CD14-positive monocyte (primary cell): Measurements from ENCODE around the gene EXOC4. TPM values are rescaled to one million over a fixed set of nuclear protein-coding genes. Genes with fewer than 3 reads are reported as not detected.

Experiments used
- DNase-seq, 3 donors: peaks; one replicate each; pipeline ENCODE4 v3.0.0-alpha.2; 2011 to 2022
- H2AFZ ChIP-seq: 2 replicates; pipeline ENCODE4 v1.6.0; 2012; ENCODE audit warnings: mild to moderate bottlenecking, low read depth, low read length, inconsistent platforms; ENCODE audit not compliant: insufficient read depth, poor library complexity, severe bottlenecking
- H3K27ac ChIP-seq, 2 donors: 1 replicate in 1 of 2; 2 replicates in 1 of 2; pipeline ENCODE4 v1.5.1; 2012 to 2013; ENCODE audit warnings: low read length in 2 of 2, control low read depth in 1 of 2, inconsistent platforms in 1 of 2, low read depth in 1 of 2, mild to moderate bottlenecking in 1 of 2
- H3K27me3 ChIP-seq, 2 donors: one replicate each; pipeline versions ENCODE4 v1.6.0 to v1.6.1; 2011 to 2013; ENCODE audit warnings: low read length in 2 of 2; ENCODE audit not compliant: control insufficient read depth in 2 of 2, insufficient read depth in 2 of 2
- H3K36me3 ChIP-seq, 2 donors: replicated peaks in 1 of 2; 1 replicate in 1 of 2; 2 replicates in 1 of 2; pipeline versions ENCODE4 v1.5.1 to v1.6.1; 2012 to 2013; ENCODE audit warnings: low read length in 2 of 2, control low read depth in 1 of 2, inconsistent platforms in 1 of 2, mild to moderate bottlenecking in 1 of 2; ENCODE audit not compliant: insufficient read depth in 2 of 2, control insufficient read depth in 1 of 2
- H3K4me1 ChIP-seq, 2 donors: 1 replicate in 1 of 2; 2 replicates in 1 of 2; pipeline versions ENCODE4 v1.5.1 to v1.6.1; 2012 to 2013; ENCODE audit warnings: low read length in 2 of 2, control low read depth in 1 of 2, inconsistent platforms in 1 of 2, mild to moderate bottlenecking in 1 of 2, moderate library complexity in 1 of 2; ENCODE audit not compliant: insufficient read depth in 2 of 2, control insufficient read depth in 1 of 2
- H3K4me2 ChIP-seq: replicated peaks from 2 replicates; pipeline ENCODE3; 2012; ENCODE audit warnings: low read length, moderate library complexity, mild to moderate bottlenecking; ENCODE audit not compliant: poor library complexity, severe bottlenecking; ENCODE audit errors: extremely low read depth
- H3K4me3 ChIP-seq, 3 experiments: fragments of 200-600 bp in 1 of 3; sonication (generic) in 1 of 3; replicated peaks in 1 of 3; 1 replicate in 2 of 3; 2 replicates in 1 of 3; pipeline ENCODE4 v1.5.1; 2011 to 2013; ENCODE audit warnings: low read length in 3 of 3, mild to moderate bottlenecking in 3 of 3, control low read depth in 2 of 3, low read depth in 2 of 3, inconsistent platforms in 1 of 3, moderate library complexity in 1 of 3
- H3K79me2 ChIP-seq: 2 replicates; pipeline ENCODE4 v1.6.0; 2012; ENCODE audit warnings: mild to moderate bottlenecking, control low read depth, inconsistent platforms, low read length, moderate library complexity; ENCODE audit not compliant: insufficient read depth
- H3K9ac ChIP-seq: 2 replicates; pipeline ENCODE4 v1.6.0; 2017; ENCODE audit warnings: low read length, mild to moderate bottlenecking; ENCODE audit not compliant: insufficient read depth, poor library complexity, severe bottlenecking
- H3K9me3 ChIP-seq, 2 donors: replicated peaks in 1 of 2; 1 replicate in 1 of 2; 2 replicates in 1 of 2; pipeline versions ENCODE4 v1.5.1 to v1.6.1; 2012 to 2013; ENCODE audit warnings: low read length in 2 of 2, control low read depth in 1 of 2; ENCODE audit not compliant: control insufficient read depth in 1 of 2, insufficient read depth in 1 of 2
- H4K20me1 ChIP-seq: 2 replicates; pipeline ENCODE4 v1.6.0; 2012; ENCODE audit warnings: mild to moderate bottlenecking, low read length, control low read depth, moderate library complexity; ENCODE audit not compliant: insufficient read depth
- H3K27ac Mint-ChIP-seq, 7 donors: one replicate each; pipeline ENCODE4 v1.8.0; 2020; ENCODE audit warnings: mild to moderate bottlenecking in 7 of 7, mixed read lengths in 7 of 7, moderate library complexity in 6 of 7, inconsistent platforms in 2 of 7
- H3K27me3 Mint-ChIP-seq, 3 donors: one replicate each; pipeline ENCODE4 v1.8.0; 2021 to 2022; ENCODE audit warnings: low read depth in 3 of 3, mild to moderate bottlenecking in 3 of 3, mixed read lengths in 3 of 3, moderate library complexity in 3 of 3, inconsistent platforms in 1 of 3
- H3K36me3 Mint-ChIP-seq, 2 donors: one replicate each; pipeline ENCODE4 v1.8.0; 2020; ENCODE audit warnings: mixed read lengths in 2 of 2, inconsistent platforms in 1 of 2, mild to moderate bottlenecking in 1 of 2
- H3K4me1 Mint-ChIP-seq: one replicate; pipeline ENCODE4 v1.8.0; 2020; ENCODE audit warnings: mild to moderate bottlenecking, mixed read lengths
- H3K4me3 Mint-ChIP-seq, 2 donors: one replicate each; pipeline ENCODE4 v1.8.0; 2020; ENCODE audit warnings: mild to moderate bottlenecking in 2 of 2, mixed read lengths in 2 of 2, moderate library complexity in 1 of 2
- H3K9me3 Mint-ChIP-seq, 7 donors: one replicate each; pipeline ENCODE4 v1.8.0; 2020 to 2022; ENCODE audit warnings: mixed read lengths in 7 of 7, mild to moderate bottlenecking in 6 of 7, moderate library complexity in 6 of 7, inconsistent platforms in 2 of 7
- WGBS: methylation state at CpG from one replicate; pipeline ENCODE4 v1.1.5; 2013; ENCODE audit warnings: missing lambda C conversion rate; ENCODE audit not compliant: insufficient coverage; 5-methylcytosine and 5-hydroxymethylcytosine counted together
- intact Hi-C, 2 donors: fragments of 100-400 bp; cut with micrococcal nuclease; formaldehyde crosslinking; loops; one replicate each; pipeline versions ENCODE4 v1.15.0 to v1.15.1; 2023
- polyA plus RNA-seq, 3 donors: library from polyadenylated mRNA; depleted of rRNA in 1 of 3; unstranded in 2 of 3; stranded (reverse) in 1 of 3; fragments of 300-500 nt in 2 of 3; fragments of >200 nt in 1 of 3; fragmentation: Illumina TruSeq in 2 of 3; gene quantifications; 1 replicate in 2 of 3; 2 replicates in 1 of 3; pipeline ENCODE4 v1.2.3, GENCODE V29; 2012 to 2021
- TF ChIP-seq, protein P1 (sequence below): fragments of 200-600 bp; IDR thresholded peaks from one replicate; pipeline ENCODE4 v1.8.0; 2022; ENCODE audit warnings: antibody characterized with exemption, mild to moderate bottlenecking

EXOC4 gene
- polyA plus RNA-seq, 3 donors = 20.6 to 22.3 (median 22.3) TPM

DNA sequence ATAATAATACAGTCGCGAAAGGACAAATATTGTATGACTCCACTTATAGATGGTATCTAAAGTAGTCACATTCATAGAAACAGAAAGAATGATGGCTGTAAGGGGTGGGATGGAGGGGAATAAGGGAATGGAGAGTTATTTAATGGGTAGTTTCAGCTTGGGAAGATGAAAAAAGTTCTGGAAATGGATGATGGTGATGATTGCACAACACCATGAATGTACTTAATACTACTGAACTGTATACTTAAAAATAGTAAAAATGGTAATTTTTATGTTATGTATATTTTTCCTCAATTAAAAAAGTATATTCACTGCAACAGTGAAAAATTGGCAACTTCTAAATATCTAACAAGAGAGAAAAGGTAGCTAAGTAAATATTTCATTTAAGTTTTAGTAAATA, 265.8 kb downstream of the EXOC4 start:
- Histone ChIP-seq H3K4me1 (no peaks in the 10 kb centered on the region), H3K4me3 (no peak overlapping the region), H3K9ac (no peak overlapping the region), H3K79me2 (no peaks in the 10 kb centered on the region), H2AFZ (no peak overlapping the region), H3K4me2 (no peak overlapping the region), H3K36me3 (no peaks in the 10 kb centered on the region), H3K27me3 (no peaks in the 10 kb centered on the region), H3K9me3 (peaks cover 0 to 3% of the 10 kb centered on the region in 2 donors), H3K27ac (no peak overlapping the region), H4K20me1 (no peaks in the 10 kb centered on the region)
- WGBS = no CpG with 5 or more reads among the region's 2 CpGs
- Mint-ChIP-seq H3K27me3 (no peaks in the 10 kb centered on the region), H3K4me1 (no peaks in the 10 kb centered on the region), H3K4me3 (no peak overlapping the region), H3K36me3 (peaks cover 4 to 5% of the 10 kb centered on the region in 2 donors), H3K9me3 (peaks cover 0 to 3% (median 2%) of the 10 kb centered on the region in 7 donors), H3K27ac (peak overlapping the region in 1 of 7 donors; percentile 1)
- intact Hi-C loops = no loop called here
- no peak for DNase-seq
- TF ChIP-seq, protein P1, sequence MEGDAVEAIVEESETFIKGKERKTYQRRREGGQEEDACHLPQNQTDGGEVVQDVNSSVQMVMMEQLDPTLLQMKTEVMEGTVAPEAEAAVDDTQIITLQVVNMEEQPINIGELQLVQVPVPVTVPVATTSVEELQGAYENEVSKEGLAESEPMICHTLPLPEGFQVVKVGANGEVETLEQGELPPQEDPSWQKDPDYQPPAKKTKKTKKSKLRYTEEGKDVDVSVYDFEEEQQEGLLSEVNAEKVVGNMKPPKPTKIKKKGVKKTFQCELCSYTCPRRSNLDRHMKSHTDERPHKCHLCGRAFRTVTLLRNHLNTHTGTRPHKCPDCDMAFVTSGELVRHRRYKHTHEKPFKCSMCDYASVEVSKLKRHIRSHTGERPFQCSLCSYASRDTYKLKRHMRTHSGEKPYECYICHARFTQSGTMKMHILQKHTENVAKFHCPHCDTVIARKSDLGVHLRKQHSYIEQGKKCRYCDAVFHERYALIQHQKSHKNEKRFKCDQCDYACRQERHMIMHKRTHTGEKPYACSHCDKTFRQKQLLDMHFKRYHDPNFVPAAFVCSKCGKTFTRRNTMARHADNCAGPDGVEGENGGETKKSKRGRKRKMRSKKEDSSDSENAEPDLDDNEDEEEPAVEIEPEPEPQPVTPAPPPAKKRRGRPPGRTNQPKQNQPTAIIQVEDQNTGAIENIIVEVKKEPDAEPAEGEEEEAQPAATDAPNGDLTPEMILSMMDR = no peak

DNA sequence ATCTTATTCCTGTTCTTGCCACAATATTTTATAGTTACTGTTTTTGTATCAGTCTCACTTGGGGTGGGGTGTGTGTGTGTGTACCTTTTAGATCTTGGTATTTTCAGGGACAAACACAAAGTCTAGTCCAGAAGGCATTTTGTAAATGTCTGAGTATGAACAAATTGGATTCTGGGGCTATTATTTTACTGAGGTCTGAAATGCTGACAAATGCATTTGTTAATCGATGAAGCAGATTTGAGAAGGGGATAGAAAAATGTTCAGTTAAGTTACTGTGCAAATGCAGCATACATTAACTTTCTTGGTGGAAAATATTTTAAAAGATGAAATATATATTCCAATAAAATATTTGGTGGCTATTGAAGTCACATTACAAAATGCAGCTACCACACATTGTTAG, 267.4 kb downstream of the EXOC4 start:
- H3K36me3 Mint-ChIP-seq = peaks cover 4 to 5% of the 10 kb centered on the region in 2 donors
- no peaks in the 10 kb centered on the region for H3K4me1 Mint-ChIP-seq
- H3K4me2 ChIP-seq = no peak overlapping the region
- no peaks in the 10 kb centered on the region for H3K27me3 ChIP-seq
- H2AFZ ChIP-seq = no peak overlapping the region
- no peaks in the 10 kb centered on the region for H3K4me1 ChIP-seq
- H3K9me3 Mint-ChIP-seq = peaks cover 0 to 3% (median 2%) of the 10 kb centered on the region in 7 donors
- H3K27ac Mint-ChIP-seq = no peak overlapping the region
- no peak overlapping the region for H3K4me3 Mint-ChIP-seq
- no peak for DNase-seq
- H3K79me2 ChIP-seq = no peaks in the 10 kb centered on the region
- intact Hi-C loops = no loop called here
- no peak overlapping the region for H3K27ac ChIP-seq
- H3K9ac ChIP-seq = no peak overlapping the region
- TF ChIP-seq, protein P1 = no peak
- no peaks in the 10 kb centered on the region for H3K36me3 ChIP-seq
- no CpG with 5 or more reads among the region's 1 CpG for WGBS
- no peak overlapping the region for H3K4me3 ChIP-seq
- peaks cover 0 to 3% of the 10 kb centered on the region in 2 donors for H3K9me3 ChIP-seq
- no peaks in the 10 kb centered on the region for H3K27me3 Mint-ChIP-seq
- no peaks in the 10 kb centered on the region for H4K20me1 ChIP-seq
